GM12878 (cell line): Measurements from ENCODE around the gene RARB.

ENCODE experiments used
- CHD4 ChIP-seq: fragments of 200-600 bp; sonication (generic); IDR thresholded peaks from 2 replicates; pipeline ENCODE4 v1.6.1; 2016; ENCODE audit warnings: mild to moderate bottlenecking
- PAX8 ChIP-seq: fragments of 450-650 bp; IDR thresholded peaks from 2 replicates; pipeline ENCODE4 v1.6.1; 2017; ENCODE audit warnings: mild to moderate bottlenecking, moderate library complexity
- TF ChIP-seq, protein P1 (sequence below): fragments of 450-650 bp; IDR thresholded peaks from 2 replicates; pipeline ENCODE4 v1.6.1; 2017; ENCODE audit warnings: mild to moderate bottlenecking, moderate library complexity
- TF ChIP-seq, protein P2 (sequence below): IDR thresholded peaks from 2 replicates; pipeline ENCODE4 v1.6.1; 2011; ENCODE audit warnings: low read depth, low read length, improper control_type of control experiment, borderline replicate concordance

DNA sequence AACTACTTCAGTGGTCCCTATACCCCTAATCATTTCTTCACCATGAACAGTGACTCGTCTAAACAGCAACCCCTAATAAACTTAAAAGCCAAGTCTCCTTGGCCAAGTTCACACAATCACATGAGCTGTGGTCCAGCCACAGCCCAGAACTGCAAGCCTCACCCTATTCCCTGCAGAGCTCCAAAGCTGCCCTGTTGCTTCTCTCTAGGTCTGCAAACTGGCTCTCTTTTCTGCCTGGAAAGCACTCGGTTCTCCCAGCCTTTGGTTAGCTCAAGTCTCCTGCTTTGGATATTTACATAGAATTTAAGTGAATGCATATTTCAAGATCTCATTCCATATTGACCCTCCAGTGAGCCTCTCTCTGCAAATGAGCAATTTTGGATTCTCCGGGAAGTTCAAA, 129.6 kb downstream of the RARB start:
- TF ChIP-seq CHD4 (no peak), PAX8 (no peak)
- TF ChIP-seq, protein P1, sequence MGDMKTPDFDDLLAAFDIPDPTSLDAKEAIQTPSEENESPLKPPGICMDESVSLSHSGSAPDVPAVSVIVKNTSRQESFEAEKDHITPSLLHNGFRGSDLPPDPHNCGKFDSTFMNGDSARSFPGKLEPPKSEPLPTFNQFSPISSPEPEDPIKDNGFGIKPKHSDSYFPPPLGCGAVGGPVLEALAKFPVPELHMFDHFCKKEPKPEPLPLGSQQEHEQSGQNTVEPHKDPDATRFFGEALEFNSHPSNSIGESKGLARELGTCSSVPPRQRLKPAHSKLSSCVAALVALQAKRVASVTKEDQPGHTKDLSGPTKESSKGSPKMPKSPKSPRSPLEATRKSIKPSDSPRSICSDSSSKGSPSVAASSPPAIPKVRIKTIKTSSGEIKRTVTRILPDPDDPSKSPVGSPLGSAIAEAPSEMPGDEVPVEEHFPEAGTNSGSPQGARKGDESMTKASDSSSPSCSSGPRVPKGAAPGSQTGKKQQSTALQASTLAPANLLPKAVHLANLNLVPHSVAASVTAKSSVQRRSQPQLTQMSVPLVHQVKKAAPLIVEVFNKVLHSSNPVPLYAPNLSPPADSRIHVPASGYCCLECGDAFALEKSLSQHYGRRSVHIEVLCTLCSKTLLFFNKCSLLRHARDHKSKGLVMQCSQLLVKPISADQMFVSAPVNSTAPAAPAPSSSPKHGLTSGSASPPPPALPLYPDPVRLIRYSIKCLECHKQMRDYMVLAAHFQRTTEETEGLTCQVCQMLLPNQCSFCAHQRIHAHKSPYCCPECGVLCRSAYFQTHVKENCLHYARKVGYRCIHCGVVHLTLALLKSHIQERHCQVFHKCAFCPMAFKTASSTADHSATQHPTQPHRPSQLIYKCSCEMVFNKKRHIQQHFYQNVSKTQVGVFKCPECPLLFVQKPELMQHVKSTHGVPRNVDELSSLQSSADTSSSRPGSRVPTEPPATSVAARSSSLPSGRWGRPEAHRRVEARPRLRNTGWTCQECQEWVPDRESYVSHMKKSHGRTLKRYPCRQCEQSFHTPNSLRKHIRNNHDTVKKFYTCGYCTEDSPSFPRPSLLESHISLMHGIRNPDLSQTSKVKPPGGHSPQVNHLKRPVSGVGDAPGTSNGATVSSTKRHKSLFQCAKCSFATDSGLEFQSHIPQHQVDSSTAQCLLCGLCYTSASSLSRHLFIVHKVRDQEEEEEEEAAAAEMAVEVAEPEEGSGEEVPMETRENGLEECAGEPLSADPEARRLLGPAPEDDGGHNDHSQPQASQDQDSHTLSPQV = no peak
- TF ChIP-seq, protein P2, sequence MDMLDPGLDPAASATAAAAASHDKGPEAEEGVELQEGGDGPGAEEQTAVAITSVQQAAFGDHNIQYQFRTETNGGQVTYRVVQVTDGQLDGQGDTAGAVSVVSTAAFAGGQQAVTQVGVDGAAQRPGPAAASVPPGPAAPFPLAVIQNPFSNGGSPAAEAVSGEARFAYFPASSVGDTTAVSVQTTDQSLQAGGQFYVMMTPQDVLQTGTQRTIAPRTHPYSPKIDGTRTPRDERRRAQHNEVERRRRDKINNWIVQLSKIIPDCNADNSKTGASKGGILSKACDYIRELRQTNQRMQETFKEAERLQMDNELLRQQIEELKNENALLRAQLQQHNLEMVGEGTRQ = no peak
